Measurements from ENCODE around the gene NAPSA.
A peak's percentile ranks its signal among the peaks of the same experiment; 100 is the strongest.
"Not testable (repeated sequence)": the region's sequence is repeated elsewhere in the genome, so short reads cannot be mapped to it uniquely, and the experiment has no call there.

NAPSA gene

GRCh38 chr19:50358483-50359327, 6.7 kb downstream of the NAPSA start:
- DNase-seq: peak; percentile 83

DNA sequence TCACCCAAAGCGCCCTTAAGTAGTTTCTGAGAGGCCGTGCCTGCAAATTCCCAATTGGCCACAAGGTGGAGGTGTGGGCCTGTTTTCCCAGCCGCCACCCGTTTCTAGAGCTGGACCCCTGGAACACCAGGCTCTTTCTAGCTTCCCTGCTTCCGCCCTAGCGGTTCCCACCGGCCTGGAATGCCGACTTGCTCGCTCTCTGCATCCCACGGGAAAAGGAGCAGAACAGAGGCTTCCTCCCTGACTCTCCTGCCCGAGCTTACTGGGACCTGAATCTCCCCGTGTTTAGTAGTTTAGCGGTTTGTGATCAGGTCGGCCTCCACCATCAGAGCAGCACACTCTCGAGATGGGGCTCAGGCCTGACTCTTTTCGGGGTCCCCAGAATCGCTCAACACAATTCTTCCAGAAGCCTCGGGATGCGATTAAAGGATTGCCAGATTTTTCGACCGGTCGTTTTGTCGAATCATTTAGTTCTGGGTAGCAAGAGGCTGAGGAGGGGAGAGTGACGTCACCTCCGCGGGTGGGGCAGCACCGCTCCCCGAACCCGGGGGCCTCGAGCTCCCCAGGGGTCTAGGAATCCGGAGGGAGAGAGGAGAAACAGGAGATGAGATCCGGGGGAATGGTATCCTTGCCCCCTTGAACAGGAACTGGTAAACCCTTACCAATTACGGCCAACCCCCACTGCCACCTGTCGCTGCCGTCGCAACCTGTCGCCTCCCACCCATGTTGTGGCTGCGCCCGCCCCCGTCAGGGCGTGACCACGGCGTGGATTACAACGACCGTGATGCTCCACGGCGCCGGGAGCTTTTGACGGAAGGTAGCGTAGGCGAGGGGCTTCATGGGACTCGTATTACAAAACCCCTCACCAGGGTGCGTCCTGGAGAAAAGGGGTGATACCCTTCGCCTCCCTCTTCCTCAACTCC, 8.0 kb downstream of the NAPSA start:
- DNase-seq: peak; percentile 92

DNA sequence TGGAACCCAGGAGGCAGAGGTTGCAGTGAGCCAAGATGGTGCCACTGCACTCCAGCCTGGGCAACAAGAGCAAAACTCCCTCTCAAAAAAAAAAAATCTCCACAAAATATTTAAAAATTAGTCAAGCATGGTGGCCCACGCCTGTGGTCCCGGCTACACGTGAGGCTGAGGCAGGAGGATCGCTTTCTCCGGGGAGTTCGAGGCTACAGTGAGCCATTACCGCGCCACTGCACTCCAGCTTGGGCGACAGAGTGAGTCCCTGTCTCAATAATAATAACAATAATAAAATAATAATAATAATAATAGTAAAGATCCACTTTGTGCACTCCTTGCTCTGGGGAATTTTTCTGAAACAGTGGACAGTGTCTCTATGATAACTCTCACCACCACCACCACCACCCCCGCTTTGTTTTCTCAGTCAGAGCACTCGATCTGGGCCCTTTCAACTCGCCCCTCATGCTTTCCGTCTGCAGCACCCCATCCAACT, 8.7 kb downstream of the NAPSA start:
- no peak for DNase-seq

GRCh38 chr19:50353487-50353880, 12.0 kb downstream of the NAPSA start:
- not testable (repeated sequence) for DNase-seq

GRCh38 chr19:50352242-50352641, 13.2 kb downstream of the NAPSA start:
- no peak for DNase-seq

- DNase-seq: no peak
Measured at GRCh38 chr19:50349277-50350057, 16.0 kb downstream of the NAPSA start.

GRCh38 chr19:50347089-50347581, 18.3 kb downstream of the NAPSA start:
- DNase-seq: not testable (repeated sequence)

DNA sequence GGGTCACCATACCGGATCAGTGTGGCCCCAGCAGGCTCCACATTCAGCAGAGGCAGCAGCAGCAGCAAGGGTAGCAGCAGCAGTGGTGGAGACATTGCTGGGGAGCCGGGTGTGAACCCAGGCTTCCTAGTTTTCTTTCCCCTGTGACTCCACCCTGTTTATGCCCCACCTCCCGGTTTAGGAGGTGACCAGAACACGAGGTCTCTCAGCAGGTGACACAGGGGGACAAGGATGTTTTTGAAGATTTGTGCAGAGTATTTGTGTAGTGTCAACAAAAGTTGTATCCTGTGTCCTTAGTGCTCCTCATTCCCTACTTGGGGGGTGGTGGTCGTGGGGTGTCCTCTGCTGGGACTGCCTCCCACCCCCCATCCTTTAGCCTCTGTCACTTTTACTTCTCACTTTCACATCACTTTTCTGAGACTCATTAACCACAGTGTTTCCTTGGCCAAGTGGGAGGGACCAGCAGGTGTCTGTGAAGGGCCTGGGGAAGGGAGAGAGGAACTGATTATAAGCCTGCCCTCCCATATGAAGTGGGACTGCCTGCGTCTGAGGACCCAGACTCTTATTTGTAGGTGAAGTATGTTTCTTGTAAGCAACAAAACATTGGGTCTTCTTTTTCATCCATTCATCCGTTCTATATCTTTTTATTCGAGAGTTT, 20.6 kb downstream of the NAPSA start:
- no peak for DNase-seq

DNA sequence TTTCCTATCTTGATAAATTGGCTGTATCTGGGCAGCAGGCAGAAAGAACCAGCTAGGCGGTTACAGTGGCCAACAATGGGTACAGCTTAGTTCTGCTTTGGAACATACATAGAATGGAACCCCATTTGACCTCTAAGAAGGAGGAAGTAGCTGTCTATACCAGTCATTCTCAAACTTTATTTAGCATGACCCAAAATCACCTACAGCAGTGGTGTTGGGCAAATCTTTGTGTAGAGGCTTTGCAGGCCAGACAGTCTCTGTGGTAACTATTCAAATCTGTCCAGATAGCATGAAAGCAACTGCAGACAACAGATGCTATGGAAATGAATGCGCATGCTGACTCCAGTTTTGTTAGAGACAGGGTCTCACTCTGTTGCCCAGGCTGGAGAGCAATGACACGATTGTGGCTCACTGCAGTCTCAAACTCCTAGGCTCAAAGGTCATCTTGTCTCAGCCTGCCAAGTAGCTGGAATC, 24.3 kb downstream of the NAPSA start:
- DNase-seq: no peak

- no peak for DNase-seq
Measured at GRCh38 chr19:50340331-50340730, 25.1 kb downstream of the NAPSA start.

DNA sequence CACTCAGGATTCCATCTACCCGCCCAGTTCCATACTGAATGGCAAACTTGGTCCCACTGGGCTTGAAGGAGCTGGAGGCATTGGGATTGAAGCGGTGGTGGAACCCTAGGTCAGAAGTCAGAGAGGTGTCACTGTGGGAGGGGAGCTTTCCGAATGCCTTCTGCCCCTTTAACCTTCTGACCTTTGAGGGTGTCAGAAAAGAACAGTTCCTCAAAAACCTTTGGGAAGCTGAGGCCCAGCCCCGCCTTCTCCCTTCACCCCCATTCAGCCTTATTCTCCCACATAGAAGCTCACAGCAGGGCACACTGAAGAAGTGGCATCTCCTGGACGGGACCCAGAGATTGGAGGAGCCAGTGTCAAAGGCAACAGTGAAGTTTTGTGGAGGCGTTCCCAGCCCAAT, 28.4 kb downstream of the NAPSA start:
- DNase-seq: not testable (repeated sequence)

DNA sequence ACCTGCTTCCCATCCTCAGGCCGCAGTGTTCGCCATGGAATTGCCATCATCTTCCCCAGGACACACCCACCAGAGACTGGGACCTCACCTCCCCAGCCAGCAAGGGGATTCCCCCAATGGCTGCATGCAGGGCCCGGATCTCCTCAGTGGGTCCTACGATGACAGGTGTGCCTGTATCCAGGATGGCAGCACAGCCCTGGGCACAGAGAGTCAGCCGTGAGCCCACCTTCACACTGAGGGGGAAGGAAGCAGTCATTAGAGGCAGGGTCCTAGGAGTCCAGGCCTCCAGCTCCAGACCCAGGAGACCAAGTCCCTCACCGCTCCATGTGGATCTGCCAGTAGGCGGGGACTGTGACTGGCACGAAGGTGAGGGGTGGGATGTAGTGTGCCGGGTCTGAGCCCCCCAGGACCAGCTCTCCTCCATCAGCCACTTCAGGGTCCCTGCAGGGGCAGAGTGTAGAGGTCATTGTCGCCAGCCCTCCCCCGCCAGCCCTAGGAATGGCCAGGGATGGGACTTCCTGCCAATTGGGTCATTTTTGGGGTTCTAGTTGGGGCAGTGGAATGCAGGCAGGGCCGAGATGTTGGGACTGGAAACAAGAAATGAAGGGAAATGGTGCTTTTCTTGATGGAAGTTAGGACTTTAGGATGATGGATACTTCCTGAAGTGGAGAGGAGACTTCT, 30.6 kb downstream of the NAPSA start:
- DNase-seq: no peak

GRCh38 chr19:50333737-50334617, 31.5 kb downstream of the NAPSA start:
- peak; percentile 83 for DNase-seq

- peak; percentile 88 for DNase-seq
Measured at GRCh38 chr19:50333235-50333736, 32.2 kb downstream of the NAPSA start.

- no peak for DNase-seq
Measured at GRCh38 chr19:50332244-50333038, 33.0 kb downstream of the NAPSA start.

- DNase-seq: no peak
Measured at GRCh38 chr19:50331994-50332243, 33.5 kb downstream of the NAPSA start.

DNA sequence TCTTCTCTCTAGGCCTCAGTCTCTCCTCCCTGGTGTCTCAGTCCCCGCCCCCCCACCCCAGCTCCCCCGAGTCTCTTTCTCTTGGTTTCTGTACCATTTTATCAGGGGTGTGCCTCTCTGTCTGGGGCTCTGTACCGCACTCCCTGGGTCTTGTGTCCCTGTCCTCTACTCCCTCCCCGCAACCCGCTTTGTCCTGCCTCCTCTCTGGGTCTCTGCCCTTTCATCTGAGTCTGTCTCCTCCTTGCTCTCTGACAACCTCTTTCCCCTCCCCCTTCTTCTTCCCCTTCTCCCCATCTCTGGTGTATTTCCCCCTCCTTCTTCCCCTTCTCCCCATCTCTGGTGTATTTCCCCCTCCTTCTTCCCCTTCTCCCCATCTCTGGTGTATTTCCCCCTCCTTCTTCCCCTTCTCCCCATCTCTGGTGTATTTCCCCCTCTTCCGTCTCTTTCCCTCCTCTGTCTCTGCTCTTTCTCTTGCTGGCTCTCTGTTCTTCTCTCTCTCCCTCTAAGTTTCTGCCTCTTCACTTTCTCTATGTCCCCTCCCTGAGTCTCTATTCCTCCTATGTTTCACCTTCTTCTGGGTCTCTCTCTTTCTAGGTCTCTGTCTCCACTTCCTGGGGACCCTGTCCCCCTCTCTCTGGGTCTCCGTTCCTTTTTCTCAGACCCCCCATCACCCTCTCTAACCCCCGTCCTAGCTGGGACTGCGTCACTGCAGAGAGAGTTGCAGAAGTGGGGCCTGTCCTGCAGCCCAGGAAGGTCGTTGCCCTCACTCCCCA, 34.0 kb downstream of the NAPSA start:
- peak; percentile 4 for DNase-seq

- DNase-seq: peak; percentile 74
Measured at GRCh38 chr19:50330365-50331078, 34.9 kb downstream of the NAPSA start.
